Measurements from ENCODE around the gene ADAMTS19. TPM values are rescaled to one million over a fixed set of nuclear protein-coding genes. Genes with fewer than 3 reads are reported as not detected.

Gene ADAMTS19
- total and polyA plus RNA-seq, 2 of the 8 experiments (the other 6 are each of a cell fraction or from before 2014, with no cell fraction given): 17.3 to 28.8 TPM

DNA sequence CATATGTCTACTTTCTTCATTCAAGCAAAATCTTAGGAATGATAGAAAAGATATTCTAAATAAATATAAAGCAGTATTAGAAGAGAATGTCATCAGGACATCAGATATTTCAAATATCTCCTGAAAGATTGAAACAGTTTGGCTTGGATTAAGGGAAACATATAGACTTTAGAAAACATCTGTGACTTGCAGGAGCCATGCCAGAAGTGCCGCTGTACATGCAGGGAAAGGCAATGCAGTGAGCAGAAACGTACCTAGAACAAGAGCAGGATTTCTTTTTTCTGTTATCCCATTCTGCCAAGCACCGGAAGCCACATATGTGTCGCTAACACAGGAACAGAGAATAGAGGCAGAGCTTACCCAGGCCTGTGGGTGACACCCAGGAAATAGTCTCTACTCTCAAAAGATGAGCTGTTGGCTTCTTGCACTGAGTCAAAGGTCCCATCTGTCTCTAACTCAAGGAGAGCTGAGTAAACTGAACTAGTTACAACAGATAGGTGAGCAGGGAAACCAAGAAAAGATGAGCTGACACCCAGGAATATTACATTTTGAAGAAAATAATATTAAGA lies 5.8 kb downstream of the ADAMTS19 start (continued):
- no peak for TF ChIP-seq CTCF (IDR thresholded peaks at IDR 0.05; ENCODE audit: control extremely low read depth in 1 of 3, insufficient read depth in 1 of 3, low read depth in 1 of 3, low read length in 3 of 3)
- no peak for TF ChIP-seq RBBP5 (IDR thresholded peaks at IDR 0.05; ENCODE audit: borderline replicate concordance, low read depth, low read length)
- TF ChIP-seq CBX8 (IDR thresholded peaks at IDR 0.05; ENCODE audit: borderline replicate concordance, low read depth, low read length): no peak
- TF ChIP-seq RFX5 (IDR thresholded peaks at IDR 0.05; ENCODE audit: borderline replicate concordance, low read depth, low read length): no peak
- TF ChIP-seq TBP (IDR thresholded peaks at IDR 0.05; ENCODE audit: low read depth, low read length): no peak
